SK-N-SH (cell line): ENCODE data around the gene PLEKHG3. TPM values are rescaled to one million over a fixed set of nuclear protein-coding genes. Genes with fewer than 3 reads are reported as not detected.

Experiments
- CTCF ChIA-PET: fragments of 300-600, 350-600 bp; formaldehyde crosslinking; extraction: SDS; loops from one replicate; lab custom pipeline; 2021; lab: Yijun Ruan, JAX
- POLR2A ChIA-PET: fragments of 350-600 bp; sonication (Branson Sonifier 250); formaldehyde crosslinking; extraction: SDS; loops from one replicate; lab custom pipeline; 2020; ENCODE audit warnings: antibody characterized with exemption, inconsistent platforms; lab: Yijun Ruan, JAX
- DNase-seq: peaks from one replicate; pipeline ENCODE4 v3.0.0; 2012
- H2AFZ ChIP-seq: fragments of 200-600 bp; sonication (generic); 2 replicates; pipeline ENCODE4 v1.8.1; 2016; ENCODE audit warnings: antibody characterized with exemption, mild to moderate bottlenecking, low read depth
- H3F3A ChIP-seq: fragments of 200-600 bp; sonication (generic); replicated peaks from 2 replicates; pipeline ENCODE3; 2016; ENCODE audit warnings: antibody characterized with exemption, mild to moderate bottlenecking; ENCODE audit not compliant: insufficient read depth
- H3K27ac ChIP-seq, 2 experiments: fragments of 200-500 bp in 1 of 2; fragments of 200-600 bp in 1 of 2; sonication (Bioruptor generic) in 1 of 2; sonication (generic), shearing (Covaris generic) in 1 of 2; 2 replicates each; pipeline versions ENCODE4 v1.5.1 to v1.6.1; 2014 to 2016; ENCODE audit warnings: low read depth in 2 of 2, inconsistent platforms in 1 of 2, low read length in 1 of 2, mild to moderate bottlenecking in 1 of 2, mixed read lengths in 1 of 2
- H3K27me3 ChIP-seq: fragments of 200-600 bp; sonication (generic), shearing (Covaris generic); 2 replicates; pipeline ENCODE4 v1.6.1; 2016; ENCODE audit warnings: mixed run types; ENCODE audit not compliant: insufficient read depth
- H3K36me3 ChIP-seq, 2 experiments: fragments of 200-500 bp in 1 of 2; fragments of 200-600 bp in 1 of 2; sonication (Bioruptor generic) in 1 of 2; sonication (generic) in 1 of 2; replicated peaks in 1 of 2; 2 replicates each; pipeline versions ENCODE3 to v1.5.1; 2014 to 2016; ENCODE audit warnings: low read length in 1 of 2, mild to moderate bottlenecking in 1 of 2; ENCODE audit not compliant: insufficient read depth in 2 of 2, control insufficient read depth in 1 of 2
- H3K4me1 ChIP-seq, 2 experiments: fragments of 200-500 bp in 1 of 2; fragments of 200-600 bp in 1 of 2; sonication (Bioruptor generic) in 1 of 2; sonication (generic), shearing (Covaris generic) in 1 of 2; 2 replicates each; pipeline versions ENCODE4 v1.5.1 to v1.6.1; 2014 to 2016; ENCODE audit warnings: low read depth in 1 of 2, low read length in 1 of 2, mixed run types in 1 of 2; ENCODE audit not compliant: insufficient read depth in 2 of 2, control insufficient read depth in 1 of 2
- H3K4me2 ChIP-seq: fragments of 200-600 bp; sonication (generic), shearing (Covaris generic); 2 replicates; pipeline ENCODE4 v1.6.1; 2017; ENCODE audit warnings: mixed run types
- H3K4me3 ChIP-seq, 2 experiments: fragments of 200-500 bp in 1 of 2; fragments of 200-600 bp in 1 of 2; sonication (Bioruptor generic) in 1 of 2; sonication (generic), shearing (Covaris generic) in 1 of 2; 2 replicates each; pipeline versions ENCODE4 v1.5.1 to v1.8.1; 2014 to 2016; ENCODE audit warnings: low read depth in 2 of 2, inconsistent platforms in 1 of 2, low read length in 1 of 2, mild to moderate bottlenecking in 1 of 2, mixed read lengths in 1 of 2, moderate library complexity in 1 of 2
- H3K79me2 ChIP-seq: fragments of 200-600 bp; sonication (generic); 2 replicates; pipeline ENCODE4 v1.8.1; 2017; ENCODE audit warnings: mild to moderate bottlenecking; ENCODE audit not compliant: insufficient read depth
- H3K9ac ChIP-seq: fragments of 200-600 bp; sonication (generic); 2 replicates; pipeline ENCODE4 v1.6.1; 2017; ENCODE audit warnings: mixed run types
- H3K9me2 ChIP-seq: fragments of 200-600 bp; sonication (generic); 2 replicates; pipeline ENCODE4 v1.6.1; 2017; ENCODE audit warnings: mixed run types
- H3K9me3 ChIP-seq: fragments of 200-600 bp; sonication (generic); 2 replicates; pipeline ENCODE4 v1.6.1; 2017; ENCODE audit warnings: mixed run types, mild to moderate bottlenecking, moderate library complexity
- H4K20me1 ChIP-seq: fragments of 200-600 bp; sonication (generic); 2 replicates; pipeline ENCODE4 v1.6.1; 2017; ENCODE audit warnings: mild to moderate bottlenecking, mixed run types; ENCODE audit not compliant: insufficient read depth
- CHD2 ChIP-seq: fragments of 150-350 bp; IDR thresholded peaks from 2 replicates; pipeline ENCODE4 v1.6.1; 2018; ENCODE audit warnings: low read length; ENCODE audit not compliant: partially characterized antibody
- EP300 ChIP-seq, 2 experiments: IDR thresholded peaks; 2 replicates each; pipeline versions ENCODE4 v1.4.0 to v1.6.1; 2012; ENCODE audit warnings: borderline replicate concordance in 1 of 2, low read depth in 1 of 2, low read length in 1 of 2
- MAX ChIP-seq: IDR thresholded peaks from 2 replicates; pipeline ENCODE4 v1.4.0; 2012; ENCODE audit warnings: low read depth
- PBX3 ChIP-seq: IDR thresholded peaks from 2 replicates; pipeline ENCODE4; 2012
- POLR2AphosphoS5 ChIP-seq: IDR thresholded peaks from 2 replicates; pipeline ENCODE4 v1.6.1; 2012; ENCODE audit warnings: low read depth, low read length
- REST ChIP-seq: IDR thresholded peaks from 2 replicates; pipeline ENCODE4 v1.6.1; 2012; ENCODE audit warnings: mild to moderate bottlenecking, low read depth, low read length, moderate library complexity
- RXRA ChIP-seq: IDR thresholded peaks from 2 replicates; pipeline ENCODE4 v1.4.0; 2012; ENCODE audit warnings: low read depth, mild to moderate bottlenecking, borderline replicate concordance
- SMC3 ChIP-seq: IDR thresholded peaks from 2 replicates; pipeline ENCODE4 v1.6.1; 2012; ENCODE audit warnings: low read depth, low read length, improper control_type of control experiment
- TCF12 ChIP-seq: IDR thresholded peaks from 2 replicates; pipeline ENCODE4 v1.4.0; 2012
- TEAD4 ChIP-seq: IDR thresholded peaks from 2 replicates; pipeline ENCODE4 v1.4.0; 2012; ENCODE audit warnings: mild to moderate bottlenecking, borderline replicate concordance; ENCODE audit not compliant: insufficient read depth
- USF2 ChIP-seq: fragments of 150-350 bp; IDR thresholded peaks from 2 replicates; pipeline ENCODE4 v1.6.1; 2017; ENCODE audit warnings: antibody characterized with exemption, low read length, low read depth, borderline replicate concordance
- WGBS: methylation state at CpG from one replicate; pipeline ENCODE4 v1.1.6; 2017; ENCODE audit warnings: low lambda C conversion rate; 5-methylcytosine and 5-hydroxymethylcytosine counted together
- polyA plus RNA-seq, 3 experiments: library from polyadenylated mRNA; depleted of rRNA; stranded (reverse); fragments of >200 nt; gene quantifications; 2 replicates each; pipeline ENCODE4 v1.2.3, GENCODE V29; 2012

The PLEKHG3 gene
- polyA plus RNA-seq, 1 of the 3 experiments (the other 2 are of a cell fraction), result 5.1 TPM

- Histone ChIP-seq H3K9me3 (no peaks in the 10 kb centered on the region), H3K79me2 (no peaks in the 10 kb centered on the region), H4K20me1 (no peaks in the 10 kb centered on the region), H3K4me3 (no peak overlapping the region), H3K4me2 (no peak overlapping the region), H3K9ac (no peak overlapping the region), H3K9me2 (no peaks in the 10 kb centered on the region), H2AFZ (no peak overlapping the region), H3K27ac (no peak overlapping the region), H3F3A (no peaks in the 10 kb centered on the region), H3K4me1 (no peaks in the 10 kb centered on the region), H3K27me3 (no peaks in the 10 kb centered on the region), H3K36me3 (peaks cover 0 to 16% of the 10 kb centered on the region in 2 experiments)
- 86% methylated on average over 2 of the region's 4 CpGs for WGBS
- ChIA-PET POLR2A (no interaction called here), CTCF (interaction anchor here (0.6 kb wide), 1 partner anchor 65 kb away, joined by 4 read pairs; no protein-coding TSS in a partner anchor)
- no peak for TF ChIP-seq PBX3
- no peak for TF ChIP-seq RXRA
- no peak for TF ChIP-seq USF2
- no peak for TF ChIP-seq SMC3
- no peak for TF ChIP-seq EP300 (IDR thresholded peaks at IDR 0.05; ENCODE audit: borderline replicate concordance in 1 of 2, low read depth in 1 of 2, low read length in 1 of 2)
- TF ChIP-seq MAX, result no peak
- TF ChIP-seq POLR2AphosphoS5, result no peak
- TF ChIP-seq REST, result no peak
- no peak for TF ChIP-seq TEAD4
- TF ChIP-seq CHD2, result no peak
- TF ChIP-seq TCF12, result no peak
- no peak for DNase-seq
Measured at GRCh38 chr14:64732066-64732465, 27.8 kb downstream of the PLEKHG3 start.
